GM12878 (cell line): ENCODE results near the gene PDRG1. TPM values are rescaled to one million over a fixed set of nuclear protein-coding genes. Genes with fewer than 3 reads are reported as not detected.

ENCODE experiments used
- ATAC-seq: fragments of 200-7000 bp; cut with Tn5 transposase; 3 replicates; pipeline ENCODE4 v1.9.1; 2020; ENCODE audit warnings: mild to moderate bottlenecking, moderate library complexity
- BruUV-seq: library from RNA; stranded (reverse); fragments of 400-500 nt; replicated peaks from 2 replicates; lab custom pipeline; 2021; lab: Mats Ljungman, UMichigan
- CTCF ChIA-PET: fragments of 300-600 bp; sonication (Branson Sonifier 250); formaldehyde crosslinking; extraction: SDS; loops from one replicate; lab custom pipeline; 2021; ENCODE audit warnings: inconsistent platforms; lab: Yijun Ruan, JAX
- POLR2A ChIA-PET: fragments of 350-600 bp; formaldehyde crosslinking; extraction: SDS; loops from one replicate; lab custom pipeline; 2021; ENCODE audit warnings: inconsistent platforms; lab: Charles Lee
- RAD21 ChIA-PET: fragments of 300-600 bp; sonication (Branson Sonifier 250); formaldehyde crosslinking; loops from one replicate; lab custom pipeline; 2023; ENCODE audit warnings: antibody characterized with exemption; ENCODE audit not compliant: unreplicated experiment; lab: Charles Lee
- SMC1A ChIA-PET: fragments of 300-600 bp; sonication (Branson Sonifier 250); formaldehyde crosslinking; loops from one replicate; lab custom pipeline; 2023; ENCODE audit not compliant: unreplicated experiment, uncharacterized antibody; lab: Charles Lee
- DNase-seq: peaks from one replicate; pipeline ENCODE4 v3.0.0-alpha.2; 2011; ENCODE audit warnings: low read depth, low spot score
- FAIRE-seq: peaks from 3 replicates; lab custom pipeline; 2011; peaks lifted over from hg19 to GRCh38; lab: Jason Lieb, UNC
- H2AFZ ChIP-seq: 2 replicates; pipeline ENCODE4 v1.6.0; 2011; ENCODE audit warnings: low read depth, low read length, control low read depth; ENCODE audit not compliant: control insufficient read depth
- H3K27ac ChIP-seq: 2 replicates; pipeline ENCODE4 v1.5.1; 2011; ENCODE audit warnings: control low read depth; ENCODE audit not compliant: control insufficient read depth, insufficient read depth
- H3K27me3 ChIP-seq, 2 experiments: replicated peaks in 1 of 2; 2 replicates each; pipeline versions ENCODE4 v1.6.0 to v1.6.1; 2011; ENCODE audit warnings: low read length in 1 of 2; ENCODE audit not compliant: control insufficient read depth in 2 of 2, insufficient read depth in 2 of 2
- H3K36me3 ChIP-seq, 2 experiments: 2 replicates each; pipeline ENCODE4 v1.5.1; 2011; ENCODE audit warnings: low read length in 1 of 2; ENCODE audit not compliant: control insufficient read depth in 2 of 2, insufficient read depth in 2 of 2
- H3K4me1 ChIP-seq: 2 replicates; pipeline ENCODE4 v1.6.1; 2011; ENCODE audit warnings: mild to moderate bottlenecking, low read length, moderate library complexity, mixed read lengths; ENCODE audit not compliant: control insufficient read depth, insufficient read depth
- H3K4me2 ChIP-seq: 2 replicates; pipeline ENCODE4 v1.6.0; 2011; ENCODE audit warnings: control low read depth; ENCODE audit not compliant: control insufficient read depth, insufficient read depth
- H3K4me3 ChIP-seq: fragments of 200-600 bp; sonication (generic); 2 replicates; pipeline ENCODE4 v1.5.1; 2016
- H3K79me2 ChIP-seq: 2 replicates; pipeline ENCODE4 v1.6.0; 2011; ENCODE audit warnings: low read length; ENCODE audit not compliant: control insufficient read depth, insufficient read depth
- H3K9ac ChIP-seq: 2 replicates; pipeline ENCODE4 v1.8.0; 2011; ENCODE audit warnings: low read length, control low read depth, mixed read lengths; ENCODE audit not compliant: control insufficient read depth, insufficient read depth
- H3K9me3 ChIP-seq: replicated peaks from 3 replicates; pipeline ENCODE4 v1.5.1; 2011; ENCODE audit warnings: mild to moderate bottlenecking, low read length; ENCODE audit not compliant: control insufficient read depth, insufficient read depth
- H4K20me1 ChIP-seq: 2 replicates; pipeline ENCODE4 v1.6.0; 2011; ENCODE audit not compliant: control insufficient read depth, insufficient read depth
- BCL11A ChIP-seq: IDR thresholded peaks from 2 replicates; pipeline ENCODE4 v1.6.1; 2011; ENCODE audit warnings: low read depth, low read length
- BRCA1 ChIP-seq: IDR thresholded peaks from 2 replicates; pipeline ENCODE4 v1.6.1; 2011; ENCODE audit warnings: low read depth, low read length, improper control_type of control experiment
- MEF2B ChIP-seq: fragments of 450-650 bp; IDR thresholded peaks from 2 replicates; pipeline ENCODE4 v1.6.1; 2018; ENCODE audit warnings: mild to moderate bottlenecking, moderate library complexity; ENCODE audit not compliant: partially characterized antibody, poor library complexity, severe bottlenecking
- MTA3 ChIP-seq: IDR thresholded peaks from 2 replicates; pipeline ENCODE4 v1.6.1; 2012; ENCODE audit warnings: low read length, inconsistent platforms, borderline replicate concordance
- NR2C2 ChIP-seq: IDR thresholded peaks from 2 replicates; pipeline ENCODE4 v1.6.1; 2011; ENCODE audit warnings: borderline replicate concordance, low read depth; ENCODE audit not compliant: control insufficient read depth, insufficient read length
- RBBP5 ChIP-seq: fragments of 200-600 bp; sonication (generic); conservative IDR thresholded peaks from 2 replicates; pipeline ENCODE4 v1.6.1; 2016
- SIN3A ChIP-seq: IDR thresholded peaks from 2 replicates; pipeline ENCODE4 v1.6.1; 2012; ENCODE audit warnings: low read depth, low read length, improper control_type of control experiment
- SPI1 ChIP-seq: IDR thresholded peaks from 2 replicates; pipeline ENCODE4 v1.6.1; 2011; ENCODE audit warnings: low read depth, mild to moderate bottlenecking, low read length, moderate library complexity, borderline replicate concordance; ENCODE audit not compliant: insufficient read depth
- SUPT20H ChIP-seq: IDR thresholded peaks from 2 replicates; pipeline ENCODE4 v1.6.1; 2011; ENCODE audit warnings: low read depth, mild to moderate bottlenecking, low read length, moderate library complexity, borderline replicate concordance; ENCODE audit not compliant: control insufficient read depth
- ZNF687 ChIP-seq: fragments of 450-650 bp; IDR thresholded peaks from 2 replicates; pipeline ENCODE4 v1.6.1; 2017; ENCODE audit warnings: mild to moderate bottlenecking, moderate library complexity
- WGBS: methylation state at CpG from one replicate; pipeline ENCODE4 v1.1.6; 2016; ENCODE audit warnings: low lambda C conversion rate; ENCODE audit not compliant: insufficient replicate concordance, insufficient coverage; ENCODE audit errors: missing lambda C conversion rate; 5-methylcytosine and 5-hydroxymethylcytosine counted together
- in situ Hi-C: fragments of 300-500 bp; cut with MboI; formaldehyde crosslinking; loops from 9 replicates; pipeline ENCODE4 v1.14.3; 2018; ENCODE audit warnings: mixed read lengths
- intact Hi-C: fragments of 100-400 bp; cut with micrococcal nuclease; formaldehyde crosslinking; loops from one replicate; pipeline ENCODE4 v1.14.2; 2022; ENCODE audit not compliant: unreplicated experiment
- polyA plus RNA-seq, 11 experiments: library from polyadenylated mRNA; depleted of rRNA in 4 of 11; unstranded in 6 of 11; stranded (reverse) in 5 of 11; fragments of >200 nt; fragmentation: Nextera tagmentation in 4 of 11; fragmentation: Illumina TruSeq in 1 of 11; extraction: Ambion mirVana in 4 of 11; extraction: Trizol in 1 of 11; gene quantifications; 1 replicate in 1 of 11; 2 replicates in 10 of 11; pipeline versions ENCODE4 v1.2.1 to v1.2.3, GENCODE V29; 2011 to 2016; ENCODE audit warnings: inconsistent platforms in 2 of 11, missing spikeins in 2 of 11, low read depth in 1 of 11
- total RNA-seq, 4 experiments: library from RNA; depleted of rRNA in 3 of 4; stranded (reverse); fragments of >200 nt in 3 of 4; fragmentation: Illumina TruSeq in 1 of 4; extraction: Trizol in 1 of 4; gene quantifications; 2 replicates each; pipeline versions ENCODE4 v1.2.1 to v1.2.3, GENCODE V29; 2013 to 2021

The PDRG1 gene
- total and polyA plus RNA-seq, 10 of the 15 experiments (the other 5 are each of a cell fraction or from before 2014, with no cell fraction given): 11.1 to 55.8 (median 23.3) TPM

- TF ChIP-seq NR2C2 (peak; percentile 32), SPI1 (no peak)
- Histone ChIP-seq H3K27ac (no peak overlapping the region), H3K79me2 (peaks cover under 1% of the 10 kb centered on the region), H3K9me3 (no peaks in the 10 kb centered on the region), H3K4me3 (no peak overlapping the region), H4K20me1 (no peaks in the 10 kb centered on the region), H2AFZ (no peak overlapping the region), H3K27me3 (no peaks in the 10 kb centered on the region; a peak in 2 of 4 replicates), H3K4me1 (no peaks in the 10 kb centered on the region), H3K36me3 (no peaks in the 10 kb centered on the region), H3K4me2 (no peak overlapping the region), H3K9ac (no peak overlapping the region)
- SMC1A ChIA-PET: interaction anchor here (0.6 to 1.7 kb wide), 8 partner anchors 9 to 134 kb away, joined by 3 to 8 read pairs (median 4); no protein-coding TSS in a partner anchor
- DNase-seq (no peak), ATAC-seq (no peak), FAIRE-seq (no peak)
- intact Hi-C loops: loop anchor here (10.0 kb wide), 1 partner anchor 138 kb away; no protein-coding TSS in a partner anchor
- RAD21 ChIA-PET: interaction anchor here (0.7 to 11.9 kb wide), 4 partner anchors 78 to 135 kb away, joined by 4 to 248 read pairs (median 6); partner anchors contain the start of gene FOXS1
- 27% methylated on average over 11 of the region's 11 CpGs for WGBS
- in situ Hi-C loops: no loop called here
- BruUV-seq: no TSS peak
- CTCF ChIA-PET: interaction anchor here (0.6 to 4.1 kb wide), 11 partner anchors 9 to 134 kb away, joined by 3 to 41 read pairs (median 4); no protein-coding TSS in a partner anchor
- POLR2A ChIA-PET: interaction anchor here (0.6 to 1.1 kb wide), 2 partner anchors 8 to 63 kb away, joined by 3 to 4 read pairs; no protein-coding TSS in a partner anchor
Observed at GRCh38 chr20:31956556-31957526, 5.0 kb upstream of the PDRG1 start.

GRCh38 chr20:31954500-31954899 is 2.7 kb upstream of the PDRG1 start:
- H3K36me3 ChIP-seq: no peaks in the 10 kb centered on the region
- H3K27me3 ChIP-seq: no peaks in the 10 kb centered on the region; a peak in 1 of 4 replicates
- BruUV-seq: no TSS peak
- H3K27ac ChIP-seq: no peak overlapping the region
- FAIRE-seq (no peak), DNase-seq (no peak), ATAC-seq (no peak)
- in situ Hi-C loops (loop anchor here (5.0 kb wide), 1 partner anchor 97 kb away; no protein-coding TSS in a partner anchor), intact Hi-C loops (loop anchor here (10.0 kb wide), 1 partner anchor 140 kb away; no protein-coding TSS in a partner anchor)
- H2AFZ ChIP-seq: no peak overlapping the region
- peaks cover 23% of the 10 kb centered on the region for H3K79me2 ChIP-seq
- H3K4me2 ChIP-seq: no peak overlapping the region
- H4K20me1 ChIP-seq: no peaks in the 10 kb centered on the region
- POLR2A ChIA-PET: no interaction called here
- H3K4me1 ChIP-seq: peaks cover 6% of the 10 kb centered on the region
- no peaks in the 10 kb centered on the region for H3K9me3 ChIP-seq
- RAD21 ChIA-PET: interaction anchor here (11.9 kb wide), 1 partner anchor 101 kb away, joined by 248 read pairs; no protein-coding TSS in a partner anchor
- H3K9ac ChIP-seq: no peak overlapping the region
- CTCF ChIA-PET: interaction anchor here (1.1 to 4.9 kb wide), 4 partner anchors 78 to 132 kb away, joined by 3 to 41 read pairs (median 20); no protein-coding TSS in a partner anchor
- SMC1A ChIA-PET: interaction anchor here (1.2 to 6.6 kb wide), 2 partner anchors 101 to 137 kb away, joined by 3 to 181 read pairs; no protein-coding TSS in a partner anchor
- 0% methylated on average over 1 of the region's 1 CpG for WGBS
- H3K4me3 ChIP-seq: no peak overlapping the region
- TF ChIP-seq MTA3: no peak
- no peak for TF ChIP-seq MEF2B
- TF ChIP-seq BCL11A: no peak
- no peak for TF ChIP-seq SUPT20H
- TF ChIP-seq RBBP5: no peak
- no peak for TF ChIP-seq BRCA1
- no peak for TF ChIP-seq SIN3A
- TF ChIP-seq ZNF687: no peak
